HG03354 (cell line): ENCODE data around the gene RIMBP2.

ENCODE experiments used
- ATAC-seq: cut with Tn5 transposase; IDR thresholded peaks from one replicate; pipeline ENCODE4 v1.9.1; 2021; ENCODE audit warnings: mild to moderate bottlenecking; ENCODE audit not compliant: unreplicated experiment, poor library complexity, severe bottlenecking

Gene RIMBP2

DNA sequence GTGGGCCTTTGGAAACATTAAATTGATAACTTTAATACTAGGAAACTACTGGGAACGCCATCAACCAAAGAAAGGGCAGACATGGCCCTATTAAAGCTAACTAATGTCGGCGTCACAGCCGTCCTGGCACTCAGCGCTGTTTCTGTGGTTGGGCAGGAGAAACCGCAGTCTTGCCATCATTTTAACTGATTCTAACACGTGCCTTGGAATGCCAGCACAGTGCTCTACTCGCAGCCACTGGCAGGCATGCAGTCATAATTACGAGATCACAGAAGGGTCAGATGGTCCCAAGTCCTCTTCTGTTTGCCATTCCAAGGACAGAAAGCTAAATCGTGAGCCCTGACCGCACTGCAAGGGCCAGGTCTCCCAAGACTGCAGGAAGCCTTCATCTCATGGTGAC lies 75.2 kb downstream of the RIMBP2 start:
- ATAC-seq, result no peak

DNA sequence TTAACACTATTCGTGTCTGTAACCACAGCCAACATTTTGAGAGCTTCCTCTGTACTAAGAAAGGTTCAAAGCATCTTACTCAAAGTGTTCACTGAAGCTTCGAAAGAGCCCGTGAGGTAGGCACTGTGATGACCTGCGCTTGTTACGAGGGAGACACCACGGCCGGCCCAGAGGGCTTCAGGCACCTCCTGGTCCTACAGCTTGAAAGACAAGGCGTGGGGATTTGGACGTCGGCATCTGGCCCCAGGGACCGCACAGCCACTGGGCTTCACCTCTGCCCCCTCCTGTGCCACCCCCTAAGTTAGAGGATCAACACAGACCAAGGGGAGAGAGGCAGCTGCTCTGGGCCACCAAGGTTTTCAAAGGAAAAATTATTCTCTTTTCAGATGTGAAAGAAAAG lies 75.6 kb downstream of the RIMBP2 start:
- ATAC-seq, result no peak

DNA sequence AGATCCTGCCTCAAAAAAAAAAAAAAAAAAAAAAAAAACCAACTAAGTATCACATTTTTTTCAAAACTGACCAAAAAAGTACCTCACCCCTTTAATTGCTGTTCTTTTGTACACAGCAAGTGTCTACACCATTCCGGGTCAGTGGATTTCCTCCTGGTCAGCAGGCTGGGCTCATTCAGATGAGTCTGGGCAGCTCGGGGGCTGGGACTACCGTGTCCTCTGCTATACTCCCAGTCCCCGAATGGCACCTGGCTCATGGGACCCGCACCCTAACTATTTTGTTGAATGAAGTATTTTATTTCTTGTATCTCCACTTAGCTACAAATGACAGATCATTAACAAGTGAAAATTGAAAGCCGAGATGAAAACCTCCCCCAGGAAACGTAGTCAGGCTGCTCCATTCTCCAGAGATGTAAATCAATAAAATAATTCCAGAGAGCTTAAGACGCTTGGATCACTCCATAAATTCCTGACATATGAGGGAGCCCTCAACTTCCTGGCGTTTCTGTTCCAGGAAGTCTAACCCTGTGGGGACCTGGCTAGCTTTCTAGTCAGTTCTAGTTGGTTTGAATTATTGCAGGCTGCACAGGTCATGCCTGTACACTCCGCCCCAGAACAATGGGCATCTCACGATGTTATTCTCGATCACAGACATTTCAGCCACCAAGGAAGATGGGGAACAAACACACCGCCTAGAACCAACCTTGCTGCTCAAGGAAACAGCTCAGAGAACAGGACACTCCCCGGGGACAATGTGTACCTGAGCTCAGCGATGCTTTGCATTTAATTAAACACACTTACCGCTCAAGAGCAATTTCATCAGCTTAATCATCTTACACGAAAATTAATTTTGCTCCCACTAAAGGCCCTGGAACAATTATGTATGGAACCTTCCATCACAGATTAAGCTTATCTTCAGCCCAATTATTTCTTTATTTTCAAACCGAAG lies 76.3 kb downstream of the RIMBP2 start:
- ATAC-seq, result no peak

DNA sequence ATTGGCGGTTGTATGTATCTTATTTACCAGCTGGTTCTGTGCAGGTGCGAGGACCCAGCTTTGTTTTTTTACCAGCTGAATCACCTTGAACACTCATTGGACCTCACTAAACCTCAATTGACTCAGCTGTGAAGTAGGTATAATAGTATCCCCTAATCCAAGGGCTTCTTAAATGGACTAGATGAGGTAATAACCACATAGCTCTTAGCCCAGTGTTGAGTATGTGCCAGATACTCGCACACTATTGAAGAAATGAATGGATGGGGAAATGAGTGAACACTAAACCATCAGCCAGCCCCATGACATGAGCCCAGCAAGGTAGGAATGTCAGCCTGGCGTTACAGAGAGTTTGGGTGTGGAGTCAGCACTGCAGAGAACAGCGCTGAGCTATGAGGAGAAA lies 79.7 kb downstream of the RIMBP2 start:
- no peak for ATAC-seq

DNA sequence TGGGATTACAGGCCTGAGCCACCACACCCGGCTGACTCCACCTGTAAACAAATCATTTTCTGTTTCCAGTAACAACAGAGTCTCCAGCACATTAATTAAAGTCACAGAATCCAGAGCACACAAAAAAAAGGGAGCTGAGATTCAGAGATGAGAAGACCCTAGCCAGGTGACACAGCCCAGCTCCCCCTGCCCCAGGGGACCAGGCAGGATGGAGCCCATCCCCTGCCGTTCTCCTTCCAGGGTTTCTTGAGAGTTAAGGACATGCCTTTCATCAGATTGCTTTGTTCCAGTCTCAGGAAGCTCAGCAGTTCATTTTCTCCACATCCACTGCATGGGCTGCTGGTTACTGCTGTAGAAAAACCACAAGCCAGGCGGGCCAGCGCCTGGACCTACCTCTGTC lies 81.2 kb downstream of the RIMBP2 start:
- no peak for ATAC-seq

DNA sequence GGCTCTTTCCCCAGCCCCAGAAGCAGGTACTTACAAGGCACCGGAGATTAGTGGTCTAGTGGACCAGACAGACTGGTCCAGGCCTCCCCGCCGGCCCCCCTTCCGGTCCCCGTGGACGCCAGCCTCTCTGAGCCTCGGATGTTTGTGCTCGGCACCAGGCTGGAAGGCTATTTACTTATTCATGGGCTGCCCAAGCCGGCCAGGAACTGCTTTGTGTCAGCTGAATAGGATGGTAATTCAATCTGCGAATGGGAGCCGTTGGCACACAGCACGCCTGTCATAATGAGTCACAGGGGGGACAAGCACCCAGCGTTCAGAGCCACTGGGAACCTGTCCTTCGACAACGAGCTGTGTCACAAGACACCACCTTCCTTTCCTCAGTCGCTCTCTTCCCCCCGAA lies 82.3 kb downstream of the RIMBP2 start:
- ATAC-seq, result no peak

DNA sequence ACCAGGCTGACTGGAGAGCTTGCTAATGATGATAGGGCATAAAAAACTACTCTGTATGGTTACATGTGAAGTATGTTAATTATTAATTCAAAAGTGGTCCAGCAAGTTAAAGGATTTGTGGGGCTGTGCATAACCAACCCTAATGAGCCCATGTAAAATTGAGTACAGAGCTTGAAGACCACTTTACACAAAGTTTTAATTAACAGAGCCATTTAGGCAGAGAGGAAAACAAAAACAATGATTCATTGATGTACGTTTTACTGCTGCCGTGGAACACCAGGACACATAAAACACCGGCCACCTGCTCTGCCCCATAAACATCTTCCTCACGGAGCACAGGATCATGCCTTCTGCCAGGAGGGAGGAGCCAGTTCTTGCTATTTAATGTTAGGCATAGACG lies 83.5 kb downstream of the RIMBP2 start:
- no peak for ATAC-seq

DNA sequence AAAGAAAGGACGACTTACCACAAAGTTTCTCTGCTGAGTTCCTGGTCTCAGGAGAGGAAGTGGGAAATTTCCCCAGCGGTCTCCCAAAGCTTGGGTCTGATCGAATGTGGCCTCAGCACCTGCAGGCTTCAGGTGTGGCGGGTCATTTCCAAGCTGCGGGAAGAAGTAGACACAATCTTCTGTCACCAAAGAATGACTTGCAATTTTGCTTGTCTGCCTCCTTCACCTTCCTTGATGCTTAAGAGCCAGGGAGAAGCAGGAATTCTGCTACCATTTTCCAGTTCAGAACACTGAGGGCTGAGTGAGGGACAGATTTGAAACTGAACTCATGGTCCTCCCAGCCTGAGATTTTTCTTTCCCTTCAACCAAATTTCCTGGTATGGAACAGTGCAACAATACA lies 87.8 kb downstream of the RIMBP2 start:
- no peak for ATAC-seq

DNA sequence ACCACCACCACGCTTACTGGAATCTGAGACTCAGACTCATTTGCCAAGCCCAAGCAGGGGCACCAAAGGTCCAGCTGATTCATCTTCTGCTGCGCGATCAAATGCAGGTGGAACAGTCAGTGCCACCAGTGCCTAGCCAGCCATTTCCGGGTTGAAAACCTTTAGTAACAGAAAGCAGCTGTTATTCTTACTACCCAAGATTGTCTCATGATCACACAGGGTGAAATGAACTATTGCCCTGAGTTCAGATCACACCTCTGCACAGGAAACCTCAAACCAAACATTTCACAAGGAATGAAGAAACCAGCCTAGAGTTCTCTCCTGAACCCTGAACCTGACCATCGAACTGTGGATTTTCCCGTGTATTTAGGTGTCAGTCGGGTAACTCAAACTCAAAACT lies 88.9 kb downstream of the RIMBP2 start:
- ATAC-seq, result no peak

DNA sequence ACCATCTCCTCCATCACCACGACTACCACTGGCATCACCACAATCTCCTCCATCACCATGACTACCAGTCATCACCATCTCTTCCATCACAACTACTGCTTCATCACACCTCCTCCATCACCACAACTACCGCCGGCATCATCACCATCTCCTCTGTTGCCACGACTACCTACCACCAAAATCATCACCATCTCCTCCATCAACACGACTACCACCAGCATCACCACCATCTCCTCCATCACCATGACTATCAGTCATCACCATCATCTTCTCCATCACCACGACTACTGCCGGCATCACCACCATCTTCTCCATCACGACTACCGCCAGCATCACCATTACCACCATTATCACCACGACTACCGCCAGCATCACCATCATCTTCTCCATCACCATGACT lies 89.5 kb downstream of the RIMBP2 start:
- no peak for ATAC-seq

DNA sequence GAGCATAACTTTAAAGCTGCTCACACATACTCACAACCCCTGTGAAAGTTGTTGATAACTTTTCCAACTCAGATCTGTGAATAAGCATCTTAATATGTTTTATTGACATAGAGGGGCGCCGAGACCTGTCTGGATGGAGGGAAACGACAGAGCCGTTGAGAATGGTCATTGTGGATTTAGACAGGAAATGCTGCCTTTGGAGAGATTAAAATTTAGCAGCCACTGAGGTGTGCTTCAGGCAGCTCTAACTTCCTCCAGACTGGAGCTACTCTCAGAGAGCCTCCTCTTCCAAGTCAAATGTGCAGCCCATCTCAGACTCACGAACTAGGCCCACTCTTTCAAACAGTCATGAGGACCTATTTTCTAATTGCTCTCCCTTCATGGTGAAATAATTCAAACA lies 90.9 kb downstream of the RIMBP2 start:
- ATAC-seq, result no peak

DNA sequence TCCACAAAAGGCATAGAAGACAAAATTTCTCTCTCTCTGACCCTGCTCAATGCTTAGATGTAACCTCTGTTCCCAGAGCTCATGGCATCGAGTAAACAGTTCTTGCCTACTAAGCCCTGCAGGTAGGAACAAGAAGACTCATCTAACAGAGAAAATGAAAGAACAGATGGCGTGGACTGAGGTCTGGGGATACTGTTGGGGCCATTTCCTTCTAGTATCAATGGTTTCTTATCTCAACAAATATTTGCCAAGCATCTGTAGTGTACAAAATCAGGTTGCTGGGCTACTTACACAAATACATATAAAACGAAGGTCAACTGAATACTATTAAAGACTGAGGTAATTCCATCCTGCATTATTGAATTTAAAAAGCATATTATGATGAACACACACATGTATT lies 93.3 kb downstream of the RIMBP2 start:
- ATAC-seq, result no peak

DNA sequence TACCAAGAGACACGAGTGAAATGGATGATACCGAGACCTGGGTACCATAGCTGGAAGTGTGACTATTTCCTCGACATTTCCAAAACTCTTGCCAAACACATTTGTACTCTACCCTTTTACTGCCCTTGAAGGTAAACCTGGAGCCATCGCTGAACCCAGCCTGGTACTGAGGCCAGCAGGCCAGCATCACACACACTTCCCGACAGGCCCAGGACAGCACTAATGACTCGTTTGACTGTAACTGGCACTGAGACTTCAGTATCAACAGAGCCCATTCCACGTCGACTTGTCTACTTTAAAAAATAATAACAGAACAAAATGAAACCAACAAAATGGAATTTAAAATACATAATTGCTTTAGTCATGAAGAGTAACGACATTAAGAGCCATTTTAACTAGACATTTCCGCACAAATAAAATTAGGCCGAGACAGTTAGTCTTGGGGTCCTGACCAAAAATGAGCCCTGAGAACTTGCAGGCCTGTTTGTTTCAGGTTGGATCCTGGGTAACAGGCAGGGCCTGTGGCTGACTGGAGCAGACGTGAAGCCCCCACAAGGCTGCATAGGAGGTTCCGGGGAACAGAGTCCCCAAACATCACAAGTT lies 94.3 kb downstream of the RIMBP2 start:
- ATAC-seq, result no peak

DNA sequence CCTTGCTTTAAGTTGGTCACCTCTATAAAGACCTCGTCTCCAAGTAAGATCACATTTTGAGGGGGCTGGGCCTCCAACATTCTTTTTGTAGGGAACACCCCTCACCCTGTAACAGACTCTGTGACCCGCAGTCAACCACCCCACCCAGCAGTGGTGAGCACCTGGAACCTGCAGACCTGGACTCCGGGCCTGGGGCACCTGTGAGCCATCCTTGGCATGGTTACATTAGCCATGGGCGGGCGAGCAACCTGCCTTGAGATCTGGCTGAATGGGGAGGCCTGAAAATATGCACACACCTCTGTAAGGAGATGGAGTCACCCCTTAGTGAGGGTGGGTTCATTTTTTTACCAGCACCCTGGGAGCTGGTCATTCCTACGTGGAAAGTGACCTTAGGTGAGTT lies 95.3 kb downstream of the RIMBP2 start:
- ATAC-seq, result no peak

DNA sequence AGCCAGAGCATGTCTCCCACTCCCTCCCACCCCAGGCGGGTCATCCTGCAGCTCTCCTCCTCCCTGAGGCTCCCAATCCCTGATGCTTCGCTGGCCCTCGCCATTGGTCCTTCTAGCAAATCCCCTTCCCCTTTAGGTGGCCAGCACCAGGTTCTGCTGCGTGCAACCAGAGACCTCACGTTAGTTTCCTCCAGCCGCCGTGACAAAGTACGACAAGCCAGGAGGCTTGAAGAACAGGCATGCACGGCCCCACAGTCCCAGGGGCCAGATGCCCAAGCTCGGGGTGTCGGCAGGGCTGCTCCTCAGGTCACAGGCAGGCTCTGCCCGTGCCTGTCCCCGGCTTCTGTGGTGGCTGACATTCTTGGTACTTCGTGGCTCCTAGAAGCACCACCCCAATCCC lies 95.8 kb downstream of the RIMBP2 start:
- ATAC-seq, result no peak

DNA sequence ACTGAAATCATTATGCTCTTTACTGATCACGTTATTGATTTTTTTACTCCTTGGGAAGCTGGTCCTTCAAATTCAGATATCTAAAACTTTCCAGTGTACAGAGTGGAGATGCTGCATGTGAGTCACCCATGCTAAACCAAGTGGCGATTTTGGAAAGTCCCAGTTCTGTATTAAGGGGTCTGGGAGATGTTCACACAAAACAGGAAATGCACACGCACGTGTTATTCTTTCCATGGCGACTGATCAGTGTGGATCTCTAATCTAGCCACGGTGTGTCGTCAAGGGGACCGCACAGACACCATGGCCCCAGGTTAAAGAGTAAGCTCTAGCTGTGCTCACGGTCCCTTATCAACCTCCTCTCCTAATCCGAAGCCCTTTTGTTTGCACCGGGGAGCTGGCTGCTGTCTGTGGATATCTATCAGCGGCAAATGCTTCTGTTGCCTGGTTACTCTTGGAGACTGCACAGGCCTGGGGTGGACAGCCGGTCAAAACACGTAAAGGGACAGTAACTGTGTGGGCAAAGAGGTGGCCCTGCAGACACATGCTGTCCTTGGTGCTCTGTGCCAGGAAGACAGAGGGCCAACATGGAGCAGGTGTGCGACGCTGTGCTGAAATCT lies 96.6 kb downstream of the RIMBP2 start:
- ATAC-seq, result no peak

DNA sequence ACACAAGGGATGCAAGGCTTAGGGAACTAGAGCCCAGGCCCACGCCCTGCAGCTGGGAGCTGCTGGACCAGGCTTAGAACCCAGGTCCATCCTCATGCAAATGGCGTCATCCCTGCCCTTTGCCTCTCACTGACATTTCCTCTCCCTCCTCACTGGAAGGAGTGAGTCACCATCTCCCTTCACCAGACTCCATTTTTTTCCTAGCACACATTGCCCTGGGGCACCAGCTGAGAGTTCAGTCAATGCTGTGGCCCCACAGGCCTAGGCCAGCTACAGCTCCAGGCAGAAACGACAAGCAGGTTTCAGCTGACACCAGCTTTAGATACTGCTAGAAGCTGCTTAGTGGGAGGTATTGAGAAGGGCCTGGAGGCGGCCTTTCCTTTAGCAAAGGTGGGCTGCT lies 98.9 kb downstream of the RIMBP2 start:
- no peak for ATAC-seq

DNA sequence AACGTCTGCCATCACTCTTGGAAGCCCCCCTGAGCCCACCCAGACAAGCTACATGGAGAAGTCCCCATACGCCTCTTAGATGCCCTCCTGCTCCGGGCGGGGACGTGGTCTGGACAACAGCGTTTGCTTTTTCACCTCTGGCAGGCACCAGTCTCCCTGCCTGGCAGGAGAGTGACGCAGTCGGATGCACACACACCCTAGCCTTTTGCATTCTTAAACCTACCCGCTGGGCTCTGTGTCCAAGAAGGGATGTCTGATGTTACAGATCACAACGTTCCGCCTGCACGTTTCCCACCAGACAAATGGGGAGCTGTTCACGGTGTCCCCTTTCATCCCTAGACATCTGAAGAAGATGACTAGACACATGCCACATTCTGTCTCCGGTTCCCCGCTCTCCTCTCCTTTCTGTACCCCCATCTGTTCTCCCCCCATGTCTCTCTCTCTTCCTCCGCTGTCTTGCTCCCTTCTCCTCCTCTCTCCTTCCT lies 100.2 kb downstream of the RIMBP2 start:
- ATAC-seq, result no peak

DNA sequence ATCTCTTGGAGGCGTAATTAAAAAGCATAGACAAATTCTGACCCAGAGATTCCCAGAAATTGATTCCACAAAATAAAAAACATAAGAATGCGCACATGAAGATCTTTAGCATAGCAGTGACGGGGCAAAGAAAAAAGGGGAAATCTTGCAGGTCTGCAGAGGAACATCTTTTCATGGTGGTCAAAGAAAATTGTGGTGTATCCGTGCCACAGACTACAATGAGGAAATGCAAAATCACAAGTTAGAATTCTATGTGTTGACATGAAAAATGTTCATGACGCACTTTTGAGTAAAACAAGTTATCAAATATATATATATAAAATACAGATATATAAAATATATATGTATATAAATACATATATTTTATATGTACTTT lies 101.6 kb downstream of the RIMBP2 start:
- no peak for ATAC-seq

DNA sequence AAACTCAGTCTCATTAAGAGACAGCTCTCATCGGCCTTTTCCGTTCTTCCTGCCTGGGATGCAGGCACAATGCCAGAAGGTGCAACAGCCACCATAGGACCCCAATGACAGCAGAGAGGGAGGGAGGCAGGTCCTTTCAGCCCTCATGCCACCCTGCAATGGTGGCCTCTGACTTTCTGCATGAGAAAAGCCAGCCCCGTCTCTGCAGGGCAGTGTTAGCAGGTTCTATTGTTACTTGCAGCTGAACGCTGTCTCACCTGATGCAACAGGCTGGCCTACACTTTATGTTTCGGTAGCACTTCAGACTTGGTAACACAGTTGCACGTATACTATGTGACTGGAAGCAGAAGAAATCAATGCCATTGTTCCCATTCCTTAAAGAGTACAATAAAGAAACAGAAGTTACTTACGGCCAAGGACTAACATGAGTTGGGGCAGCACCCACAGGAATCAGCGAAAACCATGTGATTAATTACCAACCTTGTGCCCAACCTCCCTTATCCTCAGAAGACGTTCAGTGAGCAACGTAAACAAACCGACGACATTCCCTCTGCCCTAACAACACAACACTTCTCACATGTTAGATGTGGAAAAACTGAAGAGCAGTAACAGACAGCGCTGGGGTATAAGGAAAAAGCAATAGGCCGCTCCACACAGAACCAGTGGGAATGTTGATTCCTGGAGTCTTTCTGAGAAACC lies 102.1 kb downstream of the RIMBP2 start:
- no peak for ATAC-seq
